Muscle layer of colon (tissue), 2 donors: ENCODE results near the gene PTGFRN.

ENCODE experiments used
- H3K27ac ChIP-seq: one replicate; pipeline ENCODE4 v1.7.0; 2013; ENCODE audit warnings: low read depth, mild to moderate bottlenecking, low read length, moderate library complexity
- H3K27me3 ChIP-seq, 2 donors: one replicate each; pipeline ENCODE4 v1.7.0; 2013; ENCODE audit warnings: low read length in 2 of 2, mild to moderate bottlenecking in 2 of 2; ENCODE audit not compliant: insufficient read depth in 2 of 2, control insufficient read depth in 1 of 2
- H3K36me3 ChIP-seq: one replicate; pipeline ENCODE4 v1.7.0; 2013; ENCODE audit warnings: mild to moderate bottlenecking, low read length; ENCODE audit not compliant: insufficient read depth
- H3K4me1 ChIP-seq: one replicate; pipeline ENCODE4 v1.7.0; 2013; ENCODE audit warnings: mild to moderate bottlenecking, low read length; ENCODE audit not compliant: insufficient read depth
- H3K4me3 ChIP-seq, 2 donors: one replicate each; pipeline ENCODE4 v1.7.0; 2013; ENCODE audit warnings: low read length in 2 of 2, low read depth in 1 of 2, mild to moderate bottlenecking in 1 of 2, moderate library complexity in 1 of 2
- H3K9ac ChIP-seq: one replicate; pipeline ENCODE4 v1.7.0; 2013; ENCODE audit warnings: low read length
- H3K9me3 ChIP-seq: one replicate; pipeline ENCODE4 v1.7.0; 2013; ENCODE audit warnings: mild to moderate bottlenecking, low read length
- donor health status: abdominal sarcoma.
- donor health status: Adenocarcinoma of cecum.

Gene PTGFRN

DNA sequence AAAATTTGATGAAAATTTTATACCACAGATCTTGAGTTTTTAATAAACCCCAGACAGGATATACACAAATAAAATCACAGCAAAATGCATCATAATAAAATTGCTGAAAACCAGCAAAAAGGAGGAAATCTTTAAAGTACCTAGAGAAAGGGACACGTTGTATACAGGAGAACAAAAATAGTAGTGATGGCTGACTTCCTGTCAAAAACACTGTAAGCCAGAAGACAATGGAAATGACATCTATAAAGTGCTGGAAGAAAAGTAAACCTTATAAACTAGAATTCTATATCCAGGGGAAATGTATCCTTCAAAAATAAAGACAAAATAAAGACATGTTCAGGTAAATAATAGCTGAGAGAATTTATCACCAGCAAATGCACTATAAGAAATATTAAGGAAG, 14.6 kb upstream of the PTGFRN start:
- H3K9me3 ChIP-seq, result no peaks in the 10 kb centered on the region
- no peak overlapping the region for H3K27ac ChIP-seq
- H3K4me1 ChIP-seq, result peaks cover 10% of the 10 kb centered on the region
- no peak overlapping the region for H3K4me3 ChIP-seq
- H3K27me3 ChIP-seq, result no peaks in the 10 kb centered on the region
- H3K9ac ChIP-seq, result no peak overlapping the region
- H3K36me3 ChIP-seq, result no peaks in the 10 kb centered on the region

DNA sequence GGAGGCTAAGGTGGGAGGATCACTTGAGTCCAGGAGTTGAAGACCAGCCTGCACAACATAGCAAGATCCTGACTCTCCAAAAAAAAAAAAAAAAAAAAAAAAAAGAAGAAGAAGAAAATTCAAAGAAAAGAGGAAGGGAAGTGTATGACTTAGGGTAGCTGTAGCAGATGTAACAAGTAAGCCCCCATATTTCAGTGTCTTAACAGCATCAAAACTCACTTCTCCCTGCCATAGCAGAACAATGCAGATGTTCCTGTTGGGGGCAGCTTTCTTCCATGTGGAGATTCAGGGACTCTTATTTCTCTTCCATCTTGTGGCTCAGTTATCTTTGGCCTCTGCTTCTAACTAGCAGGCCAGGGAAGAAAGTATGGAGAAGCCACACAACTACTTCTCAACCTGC, 10.2 kb upstream of the PTGFRN start:
- Histone ChIP-seq H3K36me3 (no peaks in the 10 kb centered on the region), H3K27ac (no peak overlapping the region), H3K9ac (no peak overlapping the region), H3K9me3 (no peaks in the 10 kb centered on the region), H3K4me1 (peaks cover 2% of the 10 kb centered on the region), H3K4me3 (no peak overlapping the region), H3K27me3 (no peaks in the 10 kb centered on the region)

- no peaks in the 10 kb centered on the region for H3K27me3 ChIP-seq
- no peaks in the 10 kb centered on the region for H3K9me3 ChIP-seq
- peaks cover 6% of the 10 kb centered on the region for H3K4me1 ChIP-seq
- H3K4me3 ChIP-seq, result no peak overlapping the region
- no peaks in the 10 kb centered on the region for H3K36me3 ChIP-seq
- H3K27ac ChIP-seq, result no peak overlapping the region
- no peak overlapping the region for H3K9ac ChIP-seq
Observed at GRCh38 chr1:116900471-116901365, 9.0 kb upstream of the PTGFRN start.

GRCh38 chr1:116902027-116902426, 7.7 kb upstream of the PTGFRN start:
- no peaks in the 10 kb centered on the region for H3K27me3 ChIP-seq
- no peak overlapping the region for H3K27ac ChIP-seq
- no peaks in the 10 kb centered on the region for H3K9me3 ChIP-seq
- no peaks in the 10 kb centered on the region for H3K36me3 ChIP-seq
- H3K4me3 ChIP-seq, result no peak overlapping the region
- H3K4me1 ChIP-seq, result peaks cover 6% of the 10 kb centered on the region
- H3K9ac ChIP-seq, result no peak overlapping the region

DNA sequence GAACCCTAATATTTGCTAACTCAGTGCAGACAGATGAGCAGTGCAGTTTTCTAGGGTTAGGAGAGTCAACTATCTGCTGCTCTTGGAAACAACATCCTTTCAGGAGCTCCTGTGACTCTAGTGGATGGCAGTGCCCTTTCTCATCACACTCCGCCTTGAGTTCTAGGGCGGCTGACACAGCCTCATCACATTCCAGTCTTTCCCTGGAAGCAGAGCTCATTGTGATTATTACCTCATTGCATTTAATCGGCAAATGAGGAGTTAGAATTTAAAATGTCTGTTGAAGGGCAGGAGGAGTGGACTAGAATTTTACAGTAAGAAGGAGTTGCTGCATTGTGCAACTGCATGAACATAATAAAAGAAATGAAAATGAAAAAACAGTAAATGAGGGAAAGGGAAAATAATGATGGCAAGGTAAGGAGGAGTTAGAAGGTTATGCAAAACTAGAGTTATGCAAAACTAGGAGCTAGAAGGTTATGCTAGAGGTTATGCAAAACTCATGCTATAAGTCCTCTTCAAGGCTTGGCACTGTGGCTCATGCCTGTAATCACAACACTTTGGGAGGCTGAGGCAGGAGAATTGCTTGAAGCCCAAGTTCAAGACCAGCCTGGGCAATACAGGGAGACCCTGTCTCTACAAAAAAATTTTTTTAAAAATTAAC, 6.9 kb upstream of the PTGFRN start:
- Histone ChIP-seq H3K4me3 (no peak overlapping the region), H3K27ac (no peak overlapping the region), H3K9ac (no peak overlapping the region), H3K36me3 (no peaks in the 10 kb centered on the region), H3K9me3 (no peaks in the 10 kb centered on the region), H3K27me3 (no peaks in the 10 kb centered on the region), H3K4me1 (peaks cover 6% of the 10 kb centered on the region)

- Histone ChIP-seq H3K4me1 (peaks cover 17% of the 10 kb centered on the region), H3K27me3 (no peaks in the 10 kb centered on the region), H3K27ac (no peak overlapping the region), H3K4me3 (no peak overlapping the region), H3K36me3 (no peaks in the 10 kb centered on the region), H3K9ac (no peak overlapping the region), H3K9me3 (no peaks in the 10 kb centered on the region)
Observed at GRCh38 chr1:116904791-116905320, 4.9 kb upstream of the PTGFRN start.

- H3K9ac ChIP-seq, result no peak overlapping the region
- no peak overlapping the region for H3K27ac ChIP-seq
- H3K36me3 ChIP-seq, result no peaks in the 10 kb centered on the region
- H3K9me3 ChIP-seq, result no peaks in the 10 kb centered on the region
- H3K27me3 ChIP-seq, result no peaks in the 10 kb centered on the region
- no peak overlapping the region for H3K4me3 ChIP-seq
- H3K4me1 ChIP-seq, result peaks cover 26% of the 10 kb centered on the region
Observed at GRCh38 chr1:116906812-116907211, 2.9 kb upstream of the PTGFRN start.

DNA sequence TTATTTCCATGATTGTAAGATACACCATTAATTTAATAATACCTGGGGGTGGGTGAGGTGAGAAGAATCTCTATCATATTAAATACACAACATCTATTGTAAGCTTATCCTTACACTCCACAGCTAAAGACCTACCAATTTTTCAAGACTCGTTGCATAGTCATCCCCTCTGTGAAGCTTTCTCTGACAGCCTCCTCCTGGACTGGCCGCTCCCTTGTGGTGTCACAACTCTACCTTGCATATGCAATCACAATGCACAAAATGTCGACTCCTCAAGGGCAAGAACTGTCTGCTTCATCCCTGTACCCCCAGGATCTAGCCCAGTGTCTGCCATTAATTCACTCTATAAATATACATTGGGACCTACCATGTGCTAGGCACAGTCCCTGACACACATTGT, 2.4 kb upstream of the PTGFRN start:
- H3K9ac ChIP-seq, result no peak overlapping the region
- H3K27ac ChIP-seq, result no peak overlapping the region
- H3K9me3 ChIP-seq, result no peaks in the 10 kb centered on the region
- no peaks in the 10 kb centered on the region for H3K36me3 ChIP-seq
- H3K4me3 ChIP-seq, result no peak overlapping the region
- H3K4me1 ChIP-seq, result peaks cover 32% of the 10 kb centered on the region
- no peaks in the 10 kb centered on the region for H3K27me3 ChIP-seq

DNA sequence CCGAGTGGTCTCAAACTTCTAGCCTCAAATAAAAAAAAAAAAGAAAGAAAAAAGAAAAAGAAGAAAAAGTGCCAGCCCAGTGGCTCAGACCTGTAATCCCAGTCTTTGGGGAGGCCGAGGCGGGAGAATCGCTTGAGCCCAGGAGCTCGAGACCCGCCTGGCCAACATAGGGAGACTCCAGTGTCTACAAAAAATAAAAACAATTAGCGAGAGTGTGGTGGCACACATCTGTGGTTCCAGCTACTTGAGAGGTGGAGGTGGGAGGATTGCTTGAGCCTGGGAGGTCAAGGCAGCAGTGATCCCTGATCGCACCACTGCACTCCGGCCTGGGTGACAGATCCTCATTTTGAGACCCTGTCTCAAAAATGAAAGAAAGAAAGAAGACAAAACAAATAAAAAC, 1.4 kb upstream of the PTGFRN start:
- no peaks in the 10 kb centered on the region for H3K9me3 ChIP-seq
- peaks cover 41% of the 10 kb centered on the region for H3K4me1 ChIP-seq
- H3K4me3 ChIP-seq, result no peak overlapping the region
- H3K36me3 ChIP-seq, result no peaks in the 10 kb centered on the region
- H3K27ac ChIP-seq, result peak overlapping the region; percentile 94
- no peak overlapping the region for H3K9ac ChIP-seq
- H3K27me3 ChIP-seq, result no peaks in the 10 kb centered on the region

DNA sequence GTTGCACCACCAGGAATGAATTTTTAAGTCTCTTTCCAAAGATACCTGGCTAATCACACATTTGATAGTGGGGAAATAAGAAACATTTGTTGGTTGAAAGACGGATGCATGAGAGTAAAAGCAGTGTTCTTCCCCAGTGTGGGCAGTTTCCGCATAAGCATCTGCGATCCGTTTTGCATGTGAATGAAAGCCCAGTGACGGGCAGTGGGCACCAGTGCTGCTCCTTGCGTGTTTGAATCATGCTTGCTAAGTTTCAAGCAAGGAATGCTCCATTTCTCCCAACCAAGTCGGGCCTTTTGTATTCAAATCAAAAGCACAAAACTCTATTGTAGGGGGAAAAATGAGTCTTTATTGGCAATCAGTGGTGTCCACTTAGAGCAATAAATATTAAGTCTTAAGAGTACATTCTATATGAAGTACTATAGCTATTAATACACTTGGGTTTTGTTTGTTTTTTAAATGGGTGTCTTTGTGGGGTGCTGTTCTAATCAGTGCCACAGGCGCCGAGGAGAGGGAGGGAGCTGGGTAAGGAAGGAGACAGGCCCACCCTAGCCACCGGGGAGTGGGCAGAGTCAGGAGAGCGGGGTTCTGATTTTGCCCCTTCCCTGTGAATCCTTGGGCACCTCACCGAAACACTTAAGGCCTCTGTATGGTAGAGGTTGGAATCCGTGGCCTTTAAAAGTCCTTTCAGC, 750 bp upstream of the PTGFRN start:
- Histone ChIP-seq H3K4me1 (peaks cover 47% of the 10 kb centered on the region), H3K9ac (peak overlapping the region; percentile 75), H3K36me3 (no peaks in the 10 kb centered on the region), H3K27me3 (no peaks in the 10 kb centered on the region), H3K4me3 (peak overlapping the region; percentile 68 to 77), H3K9me3 (no peaks in the 10 kb centered on the region), H3K27ac (peak overlapping the region; percentile 94)
